ENCODE data around the gene FOCAD.

DNA sequence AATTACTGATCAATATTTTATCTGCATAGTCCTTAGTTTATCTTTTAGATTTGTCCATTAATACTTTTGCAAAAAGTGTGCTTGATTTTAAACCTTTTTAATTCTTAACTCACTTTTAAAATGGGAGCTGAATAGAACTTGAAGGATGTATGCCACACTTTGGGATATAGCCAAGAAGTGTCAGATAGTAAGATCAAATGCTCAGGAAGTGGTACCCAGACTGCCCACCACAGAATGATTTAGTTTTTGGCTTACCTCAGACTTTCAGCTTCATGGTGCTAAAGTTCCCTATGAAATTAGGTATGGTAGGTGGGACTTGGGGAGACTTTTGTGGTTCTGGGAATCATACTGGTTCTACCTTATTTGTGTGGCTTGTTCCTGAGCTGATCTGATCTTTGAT lies 14.7 kb downstream of the FOCAD start:
- TF ChIP-seq, protein P1, sequence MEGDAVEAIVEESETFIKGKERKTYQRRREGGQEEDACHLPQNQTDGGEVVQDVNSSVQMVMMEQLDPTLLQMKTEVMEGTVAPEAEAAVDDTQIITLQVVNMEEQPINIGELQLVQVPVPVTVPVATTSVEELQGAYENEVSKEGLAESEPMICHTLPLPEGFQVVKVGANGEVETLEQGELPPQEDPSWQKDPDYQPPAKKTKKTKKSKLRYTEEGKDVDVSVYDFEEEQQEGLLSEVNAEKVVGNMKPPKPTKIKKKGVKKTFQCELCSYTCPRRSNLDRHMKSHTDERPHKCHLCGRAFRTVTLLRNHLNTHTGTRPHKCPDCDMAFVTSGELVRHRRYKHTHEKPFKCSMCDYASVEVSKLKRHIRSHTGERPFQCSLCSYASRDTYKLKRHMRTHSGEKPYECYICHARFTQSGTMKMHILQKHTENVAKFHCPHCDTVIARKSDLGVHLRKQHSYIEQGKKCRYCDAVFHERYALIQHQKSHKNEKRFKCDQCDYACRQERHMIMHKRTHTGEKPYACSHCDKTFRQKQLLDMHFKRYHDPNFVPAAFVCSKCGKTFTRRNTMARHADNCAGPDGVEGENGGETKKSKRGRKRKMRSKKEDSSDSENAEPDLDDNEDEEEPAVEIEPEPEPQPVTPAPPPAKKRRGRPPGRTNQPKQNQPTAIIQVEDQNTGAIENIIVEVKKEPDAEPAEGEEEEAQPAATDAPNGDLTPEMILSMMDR (IDR thresholded peaks at IDR 0.05; ENCODE audit: low read length), result no peak
- TF ChIP-seq EZH2phosphoT487 (IDR thresholded peaks at IDR 0.05; ENCODE audit: low read length) (no peak), EZH2 (optimal IDR thresholded peaks at IDR 0.05; ENCODE audit: low read depth, low read length) (no peak)
